GM12878 (cell line): ENCODE data around the gene ST6GAL2. TPM values are rescaled to one million over a fixed set of nuclear protein-coding genes. Genes with fewer than 3 reads are reported as not detected.

ENCODE experiments used
- ATAC-seq: fragments of 200-7000 bp; cut with Tn5 transposase; 3 replicates; pipeline ENCODE4 v1.9.1; 2020; ENCODE audit warnings: mild to moderate bottlenecking, moderate library complexity
- BruUV-seq: library from RNA; stranded (reverse); fragments of 400-500 nt; replicated peaks from 2 replicates; lab custom pipeline; 2021; lab: Mats Ljungman, UMichigan
- CTCF ChIA-PET: fragments of 300-600 bp; sonication (Branson Sonifier 250); formaldehyde crosslinking; extraction: SDS; loops from one replicate; lab custom pipeline; 2021; ENCODE audit warnings: inconsistent platforms; lab: Yijun Ruan, JAX
- POLR2A ChIA-PET: fragments of 350-600 bp; formaldehyde crosslinking; extraction: SDS; loops from one replicate; lab custom pipeline; 2021; ENCODE audit warnings: inconsistent platforms; lab: Charles Lee
- RAD21 ChIA-PET: fragments of 300-600 bp; sonication (Branson Sonifier 250); formaldehyde crosslinking; loops from one replicate; lab custom pipeline; 2023; ENCODE audit warnings: antibody characterized with exemption; ENCODE audit not compliant: unreplicated experiment; lab: Charles Lee
- SMC1A ChIA-PET: fragments of 300-600 bp; sonication (Branson Sonifier 250); formaldehyde crosslinking; loops from one replicate; lab custom pipeline; 2023; ENCODE audit not compliant: unreplicated experiment, uncharacterized antibody; lab: Charles Lee
- DNase-seq: peaks from one replicate; pipeline ENCODE4 v3.0.0-alpha.2; 2011; ENCODE audit warnings: low read depth, low spot score
- FAIRE-seq: peaks from 3 replicates; lab custom pipeline; 2011; peaks lifted over from hg19 to GRCh38; lab: Jason Lieb, UNC
- H2AFZ ChIP-seq: 2 replicates; pipeline ENCODE4 v1.6.0; 2011; ENCODE audit warnings: low read depth, low read length, control low read depth; ENCODE audit not compliant: control insufficient read depth
- H3K27ac ChIP-seq: 2 replicates; pipeline ENCODE4 v1.5.1; 2011; ENCODE audit warnings: control low read depth; ENCODE audit not compliant: control insufficient read depth, insufficient read depth
- H3K27me3 ChIP-seq, 2 experiments: replicated peaks in 1 of 2; 2 replicates each; pipeline versions ENCODE4 v1.6.0 to v1.6.1; 2011; ENCODE audit warnings: low read length in 1 of 2; ENCODE audit not compliant: control insufficient read depth in 2 of 2, insufficient read depth in 2 of 2
- H3K36me3 ChIP-seq, 2 experiments: 2 replicates each; pipeline ENCODE4 v1.5.1; 2011; ENCODE audit warnings: low read length in 1 of 2; ENCODE audit not compliant: control insufficient read depth in 2 of 2, insufficient read depth in 2 of 2
- H3K4me1 ChIP-seq: 2 replicates; pipeline ENCODE4 v1.6.1; 2011; ENCODE audit warnings: mild to moderate bottlenecking, low read length, moderate library complexity, mixed read lengths; ENCODE audit not compliant: control insufficient read depth, insufficient read depth
- H3K4me2 ChIP-seq: 2 replicates; pipeline ENCODE4 v1.6.0; 2011; ENCODE audit warnings: control low read depth; ENCODE audit not compliant: control insufficient read depth, insufficient read depth
- H3K4me3 ChIP-seq: fragments of 200-600 bp; sonication (generic); 2 replicates; pipeline ENCODE4 v1.5.1; 2016
- H3K79me2 ChIP-seq: 2 replicates; pipeline ENCODE4 v1.6.0; 2011; ENCODE audit warnings: low read length; ENCODE audit not compliant: control insufficient read depth, insufficient read depth
- H3K9ac ChIP-seq: 2 replicates; pipeline ENCODE4 v1.8.0; 2011; ENCODE audit warnings: low read length, control low read depth, mixed read lengths; ENCODE audit not compliant: control insufficient read depth, insufficient read depth
- H3K9me3 ChIP-seq: replicated peaks from 3 replicates; pipeline ENCODE4 v1.5.1; 2011; ENCODE audit warnings: mild to moderate bottlenecking, low read length; ENCODE audit not compliant: control insufficient read depth, insufficient read depth
- H4K20me1 ChIP-seq: 2 replicates; pipeline ENCODE4 v1.6.0; 2011; ENCODE audit not compliant: control insufficient read depth, insufficient read depth
- HDGF ChIP-seq: fragments of 450-650 bp; IDR thresholded peaks from 2 replicates; pipeline ENCODE4 v1.6.1; 2016; ENCODE audit warnings: antibody characterized with exemption
- NFIC ChIP-seq: IDR thresholded peaks from 2 replicates; pipeline ENCODE4 v1.6.1; 2012; ENCODE audit warnings: low read depth, mild to moderate bottlenecking, inconsistent platforms, low read length, moderate library complexity
- NR2C2 ChIP-seq: IDR thresholded peaks from 2 replicates; pipeline ENCODE4 v1.6.1; 2011; ENCODE audit warnings: borderline replicate concordance, low read depth; ENCODE audit not compliant: control insufficient read depth, insufficient read length
- PAX8 ChIP-seq: fragments of 450-650 bp; IDR thresholded peaks from 2 replicates; pipeline ENCODE4 v1.6.1; 2017; ENCODE audit warnings: mild to moderate bottlenecking, moderate library complexity
- RAD21 ChIP-seq: IDR thresholded peaks from 2 replicates; pipeline ENCODE4 v1.6.1; 2011; ENCODE audit warnings: mild to moderate bottlenecking, low read depth, low read length, moderate library complexity; ENCODE audit not compliant: insufficient read depth
- SIN3A ChIP-seq: IDR thresholded peaks from 2 replicates; pipeline ENCODE4 v1.6.1; 2012; ENCODE audit warnings: low read depth, low read length, improper control_type of control experiment
- SMAD1 ChIP-seq: fragments of 450-650 bp; IDR thresholded peaks from 2 replicates; pipeline ENCODE4 v1.6.1; 2018; ENCODE audit warnings: mild to moderate bottlenecking, low read depth; ENCODE audit not compliant: partially characterized antibody
- STAT3 ChIP-seq: IDR thresholded peaks from 2 replicates; pipeline ENCODE4 v1.6.1; 2011; ENCODE audit warnings: low read depth, low read length, improper control_type of control experiment
- SUPT20H ChIP-seq: IDR thresholded peaks from 2 replicates; pipeline ENCODE4 v1.6.1; 2011; ENCODE audit warnings: low read depth, mild to moderate bottlenecking, low read length, moderate library complexity, borderline replicate concordance; ENCODE audit not compliant: control insufficient read depth
- TCF3 ChIP-seq: IDR thresholded peaks from 2 replicates; pipeline ENCODE4 v1.6.1; 2012; ENCODE audit warnings: low read depth, mild to moderate bottlenecking, low read length, borderline replicate concordance; ENCODE audit not compliant: insufficient read depth
- ZNF24 ChIP-seq: fragments of 450-650 bp; IDR thresholded peaks from 2 replicates; pipeline ENCODE4 v1.6.1; 2017; ENCODE audit warnings: antibody characterized with exemption, mild to moderate bottlenecking
- ZNF274 ChIP-seq: IDR thresholded peaks from one replicate; pipeline ENCODE4 v1.8.0; 2011; ENCODE audit not compliant: insufficient read length, insufficient read depth
- ZNF384 ChIP-seq: IDR thresholded peaks from 2 replicates; pipeline ENCODE4 v1.6.1; 2012; ENCODE audit warnings: low read depth, mild to moderate bottlenecking, low read length, improper control_type of control experiment, borderline replicate concordance
- WGBS: methylation state at CpG from one replicate; pipeline ENCODE4 v1.1.6; 2016; ENCODE audit warnings: low lambda C conversion rate; ENCODE audit not compliant: insufficient replicate concordance, insufficient coverage; ENCODE audit errors: missing lambda C conversion rate; 5-methylcytosine and 5-hydroxymethylcytosine counted together
- in situ Hi-C: fragments of 300-500 bp; cut with MboI; formaldehyde crosslinking; loops from 9 replicates; pipeline ENCODE4 v1.14.3; 2018; ENCODE audit warnings: mixed read lengths
- intact Hi-C: fragments of 100-400 bp; cut with micrococcal nuclease; formaldehyde crosslinking; loops from one replicate; pipeline ENCODE4 v1.14.2; 2022; ENCODE audit not compliant: unreplicated experiment
- polyA plus RNA-seq, 11 experiments: library from polyadenylated mRNA; depleted of rRNA in 4 of 11; unstranded in 6 of 11; stranded (reverse) in 5 of 11; fragments of >200 nt; fragmentation: Nextera tagmentation in 4 of 11; fragmentation: Illumina TruSeq in 1 of 11; extraction: Ambion mirVana in 4 of 11; extraction: Trizol in 1 of 11; gene quantifications; 1 replicate in 1 of 11; 2 replicates in 10 of 11; pipeline versions ENCODE4 v1.2.1 to v1.2.3, GENCODE V29; 2011 to 2016; ENCODE audit warnings: inconsistent platforms in 2 of 11, missing spikeins in 2 of 11, low read depth in 1 of 11
- total RNA-seq, 4 experiments: library from RNA; depleted of rRNA in 3 of 4; stranded (reverse); fragments of >200 nt in 3 of 4; fragmentation: Illumina TruSeq in 1 of 4; extraction: Trizol in 1 of 4; gene quantifications; 2 replicates each; pipeline versions ENCODE4 v1.2.1 to v1.2.3, GENCODE V29; 2013 to 2021
- TF ChIP-seq, protein P1 (sequence below): fragments of 150-350 bp; IDR thresholded peaks from 2 replicates; pipeline ENCODE4 v1.6.1; 2016; ENCODE audit warnings: low read depth, low read length
- TF ChIP-seq, protein P2 (sequence below): fragments of 450-650 bp; IDR thresholded peaks from 2 replicates; pipeline ENCODE4 v1.6.1; 2017; ENCODE audit warnings: low read depth, mild to moderate bottlenecking, moderate library complexity
- TF ChIP-seq, protein P3 (sequence below): IDR thresholded peaks from 2 replicates; pipeline ENCODE4 v1.6.1; 2012; ENCODE audit warnings: low read length, inconsistent platforms

Gene ST6GAL2
- total and polyA plus RNA-seq, 10 of the 15 experiments (the other 5 are each of a cell fraction or from before 2014, with no cell fraction given): not detected

DNA sequence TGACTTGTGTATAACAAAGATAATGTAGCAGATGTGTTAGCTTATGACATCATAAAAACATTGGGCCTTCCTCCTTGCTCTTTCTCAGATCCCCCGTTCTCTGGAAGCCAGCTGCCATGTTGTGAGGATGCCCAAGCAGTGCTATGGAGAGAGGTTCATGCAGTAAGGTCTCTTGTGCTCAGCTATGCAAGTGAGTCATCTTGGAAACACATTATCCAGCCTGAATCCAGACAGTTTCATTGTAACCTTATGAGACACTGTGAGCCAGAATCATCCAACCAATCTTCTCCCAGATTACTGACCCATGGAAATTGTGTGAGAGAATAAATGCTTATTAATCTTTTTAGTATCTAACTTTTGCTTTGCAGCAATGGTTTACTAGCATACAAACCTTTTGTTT is 60.8 kb downstream of the ST6GAL2 start (continued):
- TF ChIP-seq TCF3: no peak
- TF ChIP-seq STAT3: no peak
- TF ChIP-seq ZNF24: no peak
- TF ChIP-seq ZNF274: no peak
- no peak for TF ChIP-seq SIN3A
- TF ChIP-seq ZNF384: no peak
- no peak for TF ChIP-seq SMAD1
- TF ChIP-seq, protein P1, sequence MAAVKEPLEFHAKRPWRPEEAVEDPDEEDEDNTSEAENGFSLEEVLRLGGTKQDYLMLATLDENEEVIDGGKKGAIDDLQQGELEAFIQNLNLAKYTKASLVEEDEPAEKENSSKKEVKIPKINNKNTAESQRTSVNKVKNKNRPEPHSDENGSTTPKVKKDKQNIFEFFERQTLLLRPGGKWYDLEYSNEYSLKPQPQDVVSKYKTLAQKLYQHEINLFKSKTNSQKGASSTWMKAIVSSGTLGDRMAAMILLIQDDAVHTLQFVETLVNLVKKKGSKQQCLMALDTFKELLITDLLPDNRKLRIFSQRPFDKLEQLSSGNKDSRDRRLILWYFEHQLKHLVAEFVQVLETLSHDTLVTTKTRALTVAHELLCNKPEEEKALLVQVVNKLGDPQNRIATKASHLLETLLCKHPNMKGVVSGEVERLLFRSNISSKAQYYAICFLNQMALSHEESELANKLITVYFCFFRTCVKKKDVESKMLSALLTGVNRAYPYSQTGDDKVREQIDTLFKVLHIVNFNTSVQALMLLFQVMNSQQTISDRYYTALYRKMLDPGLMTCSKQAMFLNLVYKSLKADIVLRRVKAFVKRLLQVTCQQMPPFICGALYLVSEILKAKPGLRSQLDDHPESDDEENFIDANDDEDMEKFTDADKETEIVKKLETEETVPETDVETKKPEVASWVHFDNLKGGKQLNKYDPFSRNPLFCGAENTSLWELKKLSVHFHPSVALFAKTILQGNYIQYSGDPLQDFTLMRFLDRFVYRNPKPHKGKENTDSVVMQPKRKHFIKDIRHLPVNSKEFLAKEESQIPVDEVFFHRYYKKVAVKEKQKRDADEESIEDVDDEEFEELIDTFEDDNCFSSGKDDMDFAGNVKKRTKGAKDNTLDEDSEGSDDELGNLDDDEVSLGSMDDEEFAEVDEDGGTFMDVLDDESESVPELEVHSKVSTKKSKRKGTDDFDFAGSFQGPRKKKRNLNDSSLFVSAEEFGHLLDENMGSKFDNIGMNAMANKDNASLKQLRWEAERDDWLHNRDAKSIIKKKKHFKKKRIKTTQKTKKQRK: no peak
- no peak for TF ChIP-seq NR2C2
- no peak for TF ChIP-seq PAX8

DNA sequence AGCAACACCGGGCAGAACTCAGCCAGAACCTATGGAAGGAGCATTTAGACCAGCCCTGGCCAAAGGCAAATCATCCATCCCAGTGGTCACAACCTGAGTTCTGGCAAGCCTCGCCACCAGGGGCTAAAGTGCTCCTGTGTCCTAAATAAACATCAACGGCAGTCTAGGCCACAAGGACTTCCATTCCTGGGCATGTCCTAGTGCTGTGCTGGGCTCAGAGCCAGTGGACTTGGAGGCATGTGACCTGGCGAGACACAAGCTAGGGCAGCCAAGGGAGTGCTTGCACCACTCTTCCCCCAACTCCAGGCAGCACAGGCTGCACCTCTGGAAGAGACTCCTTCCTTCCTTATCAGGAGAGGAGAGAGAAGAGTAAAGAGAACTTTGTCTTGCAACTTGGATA is 69.0 kb downstream of the ST6GAL2 start:
- H3K4me2 ChIP-seq: no peak overlapping the region
- intact Hi-C loops: no loop called here
- ChIA-PET CTCF (no interaction called here), RAD21 (no interaction called here), POLR2A (no interaction called here), SMC1A (no interaction called here)
- no peaks in the 10 kb centered on the region for H3K79me2 ChIP-seq
- H3K4me3 ChIP-seq: no peak overlapping the region
- DNase-seq (no peak), FAIRE-seq (no peak), ATAC-seq (no peak)
- H3K36me3 ChIP-seq: no peaks in the 10 kb centered on the region
- no TSS peak for BruUV-seq
- TF ChIP-seq, protein P2, sequence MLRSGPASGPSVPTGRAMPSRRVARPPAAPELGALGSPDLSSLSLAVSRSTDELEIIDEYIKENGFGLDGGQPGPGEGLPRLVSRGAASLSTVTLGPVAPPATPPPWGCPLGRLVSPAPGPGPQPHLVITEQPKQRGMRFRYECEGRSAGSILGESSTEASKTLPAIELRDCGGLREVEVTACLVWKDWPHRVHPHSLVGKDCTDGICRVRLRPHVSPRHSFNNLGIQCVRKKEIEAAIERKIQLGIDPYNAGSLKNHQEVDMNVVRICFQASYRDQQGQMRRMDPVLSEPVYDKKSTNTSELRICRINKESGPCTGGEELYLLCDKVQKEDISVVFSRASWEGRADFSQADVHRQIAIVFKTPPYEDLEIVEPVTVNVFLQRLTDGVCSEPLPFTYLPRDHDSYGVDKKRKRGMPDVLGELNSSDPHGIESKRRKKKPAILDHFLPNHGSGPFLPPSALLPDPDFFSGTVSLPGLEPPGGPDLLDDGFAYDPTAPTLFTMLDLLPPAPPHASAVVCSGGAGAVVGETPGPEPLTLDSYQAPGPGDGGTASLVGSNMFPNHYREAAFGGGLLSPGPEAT: no peak
- TF ChIP-seq RAD21 (no peak), SUPT20H (no peak), NFIC (no peak), HDGF (no peak)
- TF ChIP-seq, protein P3, sequence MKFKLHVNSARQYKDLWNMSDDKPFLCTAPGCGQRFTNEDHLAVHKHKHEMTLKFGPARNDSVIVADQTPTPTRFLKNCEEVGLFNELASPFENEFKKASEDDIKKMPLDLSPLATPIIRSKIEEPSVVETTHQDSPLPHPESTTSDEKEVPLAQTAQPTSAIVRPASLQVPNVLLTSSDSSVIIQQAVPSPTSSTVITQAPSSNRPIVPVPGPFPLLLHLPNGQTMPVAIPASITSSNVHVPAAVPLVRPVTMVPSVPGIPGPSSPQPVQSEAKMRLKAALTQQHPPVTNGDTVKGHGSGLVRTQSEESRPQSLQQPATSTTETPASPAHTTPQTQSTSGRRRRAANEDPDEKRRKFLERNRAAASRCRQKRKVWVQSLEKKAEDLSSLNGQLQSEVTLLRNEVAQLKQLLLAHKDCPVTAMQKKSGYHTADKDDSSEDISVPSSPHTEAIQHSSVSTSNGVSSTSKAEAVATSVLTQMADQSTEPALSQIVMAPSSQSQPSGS: no peak
- H3K9ac ChIP-seq: no peak overlapping the region
- H4K20me1 ChIP-seq: no peaks in the 10 kb centered on the region
- H3K27ac ChIP-seq: no peak overlapping the region
- H3K27me3 ChIP-seq: no peaks in the 10 kb centered on the region
- in situ Hi-C loops: no loop called here
- H3K9me3 ChIP-seq: no peaks in the 10 kb centered on the region
- H3K4me1 ChIP-seq: no peaks in the 10 kb centered on the region
- WGBS: 5% methylated on average over 4 of the region's 4 CpGs
- H2AFZ ChIP-seq: no peak overlapping the region
